ENCODE data around the gene APOD.
A peak's percentile ranks its signal among the peaks of the same experiment; 100 is the strongest.

APOD gene

GRCh38 chr3:195553268-195553667 is 30.5 kb downstream of the APOD start:
- no peak for DNase-seq (ENCODE audit: low read depth in 2 of 2)

- DNase-seq (ENCODE audit: low read depth in 2 of 2): no peak
These were observed 32.3 kb downstream of the APOD start for GRCh38 chr3:195551381-195551978.

GRCh38 chr3:195550723-195551122 is 33.0 kb downstream of the APOD start:
- peak in 1 of 2 donors; percentile 16 for DNase-seq (ENCODE audit: low read depth in 2 of 2)

GRCh38 chr3:195549931-195550519 is 33.7 kb downstream of the APOD start:
- DNase-seq (ENCODE audit: low read depth in 2 of 2): peak; percentile 66 to 75

GRCh38 chr3:195548987-195549386 is 34.8 kb downstream of the APOD start:
- DNase-seq (ENCODE audit: low read depth in 2 of 2): no peak

GRCh38 chr3:195548501-195548900 is 35.2 kb downstream of the APOD start:
- no peak for DNase-seq (ENCODE audit: low read depth in 2 of 2)

DNA sequence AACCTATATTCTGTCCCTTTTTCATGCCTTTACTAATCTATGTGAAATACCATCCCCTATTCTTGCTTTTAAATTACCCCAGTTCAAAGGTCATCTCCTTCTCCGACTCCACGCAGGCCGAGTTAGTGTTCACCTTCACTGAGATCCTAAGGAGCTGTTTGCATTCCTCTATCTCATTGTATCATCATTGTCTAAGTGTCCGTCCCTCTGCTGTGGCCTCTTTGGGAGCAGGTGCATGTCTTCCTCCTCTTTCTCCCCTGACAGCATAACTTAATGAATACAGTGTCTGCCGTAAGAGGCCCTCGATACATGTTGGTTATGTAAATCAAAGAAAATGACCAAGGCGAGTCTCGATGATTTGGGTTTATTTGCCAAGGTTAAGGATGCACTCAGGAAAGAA is 35.7 kb downstream of the APOD start:
- DNase-seq (ENCODE audit: low read depth in 2 of 2): no peak

GRCh38 chr3:195546130-195546560 is 37.6 kb downstream of the APOD start:
- no peak for DNase-seq (ENCODE audit: low read depth in 2 of 2)

DNA sequence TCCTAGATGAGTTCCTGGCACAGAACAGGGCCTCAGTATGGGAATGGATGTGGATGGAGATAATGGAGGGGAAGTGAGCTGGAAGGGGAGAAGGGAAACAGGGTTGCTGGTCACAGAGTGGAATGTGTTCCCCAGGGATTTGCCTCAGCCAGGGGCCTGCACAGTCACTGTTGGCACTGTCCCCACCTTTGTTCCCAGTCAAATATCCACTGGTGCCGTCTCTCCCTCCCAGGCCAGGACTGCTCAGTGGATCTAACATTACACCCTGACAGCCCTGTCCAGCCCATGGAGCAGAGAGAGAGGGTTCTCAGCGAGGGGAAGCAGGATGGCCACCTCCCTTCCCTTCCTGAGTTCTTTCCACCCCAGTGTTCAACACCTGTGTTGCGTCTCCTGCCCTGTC is 39.1 kb downstream of the APOD start:
- no peak for DNase-seq (ENCODE audit: low read depth in 2 of 2)

- no peak for DNase-seq (ENCODE audit: low read depth in 2 of 2)
These were observed 39.6 kb downstream of the APOD start for GRCh38 chr3:195544230-195544536.

- no peak for DNase-seq (ENCODE audit: low read depth in 2 of 2)
These were observed 40.1 kb downstream of the APOD start for GRCh38 chr3:195543500-195544229.

DNA sequence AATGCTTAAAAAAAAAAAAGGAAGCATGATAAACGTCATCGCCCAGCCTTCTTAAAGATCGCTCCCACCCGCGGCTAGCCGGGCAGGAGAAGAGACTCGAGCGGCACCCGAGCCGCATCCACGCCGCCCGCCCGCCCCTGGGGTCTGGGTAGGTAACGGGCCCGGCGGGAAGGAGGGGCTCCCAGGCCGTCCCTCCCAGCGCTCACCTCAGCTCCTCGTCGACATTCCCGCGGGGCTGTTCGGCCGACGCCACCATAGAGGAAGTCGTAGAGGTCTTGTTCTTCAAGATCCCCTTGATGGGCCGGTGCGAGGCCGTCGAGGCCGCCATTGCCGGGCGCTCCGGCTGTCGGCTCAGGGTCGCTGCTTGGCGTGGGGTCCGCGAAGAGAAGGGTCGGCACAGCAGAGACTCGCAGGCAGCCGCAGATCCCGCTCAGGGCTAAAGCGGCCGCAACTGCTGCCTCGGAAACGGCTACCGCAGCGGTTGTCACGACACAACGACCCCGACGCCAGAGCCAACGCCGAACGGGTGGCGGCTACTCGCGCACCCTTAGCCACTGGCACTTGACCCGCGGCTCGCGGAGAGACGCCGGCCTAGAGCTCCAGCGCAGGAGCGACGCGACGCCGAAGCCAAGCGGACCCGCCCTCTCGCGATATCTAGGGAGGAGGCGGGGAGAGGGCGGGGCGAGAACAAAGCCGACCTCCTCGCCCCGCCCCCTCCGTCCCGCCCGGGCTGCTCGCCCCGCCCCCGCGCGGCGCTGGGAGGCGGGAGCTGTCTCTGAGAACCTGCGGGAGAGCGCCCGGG is 40.8 kb downstream of the APOD start, which contains the start of gene PPP1R2:
PPP1R2 (minus strand) TSS at position 628 of the 802 bp plus-strand sequence; CDS start at position 328, 300 bp downstream.
- DNase-seq (ENCODE audit: low read depth in 2 of 2): peak; percentile 76 to 87

GRCh38 chr3:195542316-195542697 is 41.4 kb downstream of the APOD start:
- no peak for DNase-seq (ENCODE audit: low read depth in 2 of 2)

DNA sequence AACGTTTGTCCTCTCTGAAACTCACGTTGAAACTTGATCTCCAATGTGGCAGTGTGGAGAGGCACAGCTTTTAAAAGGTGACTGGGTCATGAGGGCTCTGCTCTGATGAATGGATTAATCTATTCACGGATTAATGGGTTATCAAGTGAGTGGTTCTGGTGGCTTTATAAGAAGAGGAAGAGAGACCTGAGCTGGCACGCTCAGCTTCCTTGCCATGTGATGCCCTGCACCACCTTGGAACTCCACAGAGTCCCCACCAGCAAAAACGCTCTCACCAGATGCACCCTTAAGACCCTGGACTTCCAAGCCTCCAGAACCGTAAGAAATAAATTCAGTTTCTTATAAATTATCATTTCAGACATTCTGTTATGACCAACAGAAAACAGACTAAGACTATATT is 43.2 kb downstream of the APOD start:
- DNase-seq (ENCODE audit: low read depth in 2 of 2): no peak

DNA sequence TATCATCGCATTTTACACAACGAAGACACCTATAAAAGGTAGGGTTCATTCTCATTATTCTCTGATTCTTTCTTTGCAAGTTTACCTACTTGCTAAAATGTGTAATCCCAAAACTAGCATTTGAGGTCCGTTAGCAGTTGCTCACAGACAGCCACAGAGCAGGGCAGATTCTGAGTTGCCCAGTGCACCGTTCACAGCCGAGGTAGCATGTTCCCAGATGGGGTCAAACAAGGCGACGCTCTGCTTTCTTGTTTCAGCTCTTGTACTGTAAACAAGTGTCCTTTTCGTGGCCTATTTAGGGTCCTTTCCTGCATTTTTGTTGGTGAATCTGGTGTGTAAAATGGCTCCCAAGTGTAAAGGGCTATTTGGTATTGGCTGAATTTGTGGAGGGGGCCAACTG is 43.7 kb downstream of the APOD start:
- DNase-seq (ENCODE audit: low read depth in 2 of 2): no peak

GRCh38 chr3:195539479-195539878 is 44.3 kb downstream of the APOD start:
- no peak for DNase-seq (ENCODE audit: low read depth in 2 of 2)

DNA sequence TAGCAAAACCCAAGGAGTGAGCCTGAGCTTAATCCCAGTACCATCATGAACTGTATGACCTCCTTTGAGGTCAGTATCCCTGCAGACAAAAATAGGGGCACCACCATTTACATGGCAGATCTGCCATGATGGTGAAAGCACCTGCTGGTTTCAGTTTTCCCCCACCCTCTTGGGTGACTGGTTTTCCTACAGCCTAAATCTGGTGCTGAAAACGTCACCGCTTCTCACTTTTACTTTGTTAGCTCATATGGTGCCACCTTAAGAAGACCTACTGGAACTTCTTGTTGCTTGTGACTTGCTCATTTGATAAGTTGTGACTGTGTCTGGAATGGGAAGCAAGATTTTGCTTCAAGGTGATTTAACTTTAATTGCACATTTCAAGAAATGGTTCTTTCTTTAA is 45.7 kb downstream of the APOD start:
- no peak for DNase-seq (ENCODE audit: low read depth in 2 of 2)

DNA sequence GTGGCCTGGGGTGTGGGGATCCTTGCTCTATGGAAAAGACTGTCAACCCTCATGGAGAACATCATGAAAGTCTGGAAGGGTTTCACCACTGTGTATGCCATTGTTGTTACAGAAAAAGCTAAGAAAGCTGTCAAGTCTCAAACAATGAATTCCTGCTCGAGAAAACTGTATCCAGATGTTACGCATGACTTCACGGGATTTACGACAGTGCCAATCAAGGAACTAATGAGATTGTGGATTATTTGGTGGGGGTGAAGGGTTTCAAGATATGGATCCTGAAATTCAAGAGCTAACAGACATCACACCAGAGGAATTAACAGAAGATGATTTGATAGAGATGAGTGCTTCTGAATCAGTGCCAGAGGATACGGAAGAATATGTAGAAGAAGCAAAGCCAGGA is 48.4 kb downstream of the APOD start:
- no peak for DNase-seq (ENCODE audit: low read depth in 2 of 2)

GRCh38 chr3:195532834-195533233 is 50.9 kb downstream of the APOD start:
- no peak for DNase-seq (ENCODE audit: low read depth in 2 of 2)

GRCh38 chr3:195532345-195532744 is 51.4 kb downstream of the APOD start:
- DNase-seq (ENCODE audit: low read depth in 2 of 2): no peak

- no peak for DNase-seq (ENCODE audit: low read depth in 2 of 2)
These were observed 52.1 kb downstream of the APOD start for GRCh38 chr3:195531683-195532082.

GRCh38 chr3:195526492-195526891 is 57.2 kb downstream of the APOD start:
- DNase-seq (ENCODE audit: low read depth in 2 of 2): no peak
